Tibial nerve (tissue), 4 donors: Measurements from ENCODE around the gene WNT11. TPM values are rescaled to one million over a fixed set of nuclear protein-coding genes. Genes with fewer than 3 reads are reported as not detected.

Source experiments
- total RNA-seq, 4 donors: library from RNA; depleted of rRNA; stranded (reverse); fragments of >200 nt; gene quantifications; one replicate each; pipeline ENCODE4 v1.1.0, GENCODE V29; 2016

Gene WNT11
- total RNA-seq, 4 donors from 2014 or later = 14.2 to 65.7 (median 27.5) TPM

Other genes starting within 250 kb of the WNT11 start
- gene THAP12, start 174.6 kb upstream of the WNT11 start, total RNA-seq = 10 to 100 TPM; 30.4 to 42.6 (median 35.7) TPM
- 1 to 10 TPM; 1.8 to 8.1 (median 2.2) TPM for gene GVQW3, start 174.8 kb upstream of the WNT11 start, total RNA-seq
- 10 to 100 TPM; 33.9 to 47.0 (median 41.5) TPM for gene EMSY, start 238.5 kb upstream of the WNT11 start, total RNA-seq